SK-N-SH treated with all-trans-retinoic acid at 6 μM for 48 hours (cell line): ENCODE results near the gene STK40.

Experiments
- ARNTL ChIP-seq: fragments of 450-650 bp; formaldehyde crosslinking; IDR thresholded peaks from 2 replicates; pipeline ENCODE4 v1.5.0; 2020; ENCODE audit warnings: low read depth, mild to moderate bottlenecking, moderate library complexity, borderline replicate concordance
- CSDC2 ChIP-seq: fragments of 250-450 bp; sonication (Bioruptor Pico); IDR thresholded peaks from 2 replicates; pipeline ENCODE4 v1.5.0; 2020; ENCODE audit warnings: mild to moderate bottlenecking, moderate library complexity
- PPARA ChIP-seq: fragments of 250-450 bp; sonication (Bioruptor Pico); IDR thresholded peaks from 2 replicates; pipeline ENCODE4 v1.5.0; 2020; ENCODE audit warnings: mild to moderate bottlenecking, borderline replicate concordance
- SNAI2 ChIP-seq: fragments of 250-450 bp; sonication (Bioruptor Pico); IDR thresholded peaks from 2 replicates; pipeline ENCODE4 v1.5.0; 2020; ENCODE audit warnings: mild to moderate bottlenecking, moderate library complexity
- TSHZ2 ChIP-seq: fragments of 250-450 bp; sonication (Bioruptor Pico); IDR thresholded peaks from 2 replicates; pipeline ENCODE4 v1.5.0; 2020; ENCODE audit warnings: mild to moderate bottlenecking, moderate library complexity
- ZFP3 ChIP-seq: fragments of 250-450 bp; sonication (Bioruptor Pico); IDR thresholded peaks from 2 replicates; pipeline ENCODE4 v1.5.0; 2020; ENCODE audit warnings: mild to moderate bottlenecking, moderate library complexity
- ZFP30 ChIP-seq: fragments of 450-650 bp; formaldehyde crosslinking; IDR thresholded peaks from 2 replicates; pipeline ENCODE4 v1.5.0; 2022; ENCODE audit warnings: mild to moderate bottlenecking, moderate library complexity
- ZNF565 ChIP-seq: fragments of 450-650 bp; formaldehyde crosslinking; conservative IDR thresholded peaks from 2 replicates; pipeline ENCODE4 v1.5.0; 2020; ENCODE audit warnings: low read depth, mild to moderate bottlenecking, moderate library complexity
- ZNF8 ChIP-seq: fragments of 450-650 bp; formaldehyde crosslinking; IDR thresholded peaks from 2 replicates; pipeline ENCODE4 v1.5.0; 2020; ENCODE audit warnings: mild to moderate bottlenecking, moderate library complexity
- TF ChIP-seq, protein P1 (sequence below): fragments of 250-450 bp; sonication (Bioruptor Pico); IDR thresholded peaks from 2 replicates; pipeline ENCODE4 v1.8.0; 2020; ENCODE audit warnings: mild to moderate bottlenecking, moderate library complexity, borderline replicate concordance
- TF ChIP-seq, protein P2 (sequence below): fragments of 250-450 bp; sonication (Bioruptor Pico); IDR thresholded peaks from 2 replicates; pipeline ENCODE4 v1.5.1; 2020; ENCODE audit warnings: low read depth, mild to moderate bottlenecking, moderate library complexity
- TF ChIP-seq, protein P3 (sequence below): fragments of 250-450 bp; sonication (Bioruptor Pico); IDR thresholded peaks from 2 replicates; pipeline ENCODE4 v1.5.1; 2021; ENCODE audit warnings: mild to moderate bottlenecking, moderate library complexity

- no peak for TF ChIP-seq CSDC2 (CRISPR knock-in tag)
- TF ChIP-seq ZFP30: no peak
- TF ChIP-seq SNAI2 (CRISPR knock-in tag): no peak
- TF ChIP-seq PPARA (CRISPR knock-in tag): no peak
- TF ChIP-seq, protein P1, sequence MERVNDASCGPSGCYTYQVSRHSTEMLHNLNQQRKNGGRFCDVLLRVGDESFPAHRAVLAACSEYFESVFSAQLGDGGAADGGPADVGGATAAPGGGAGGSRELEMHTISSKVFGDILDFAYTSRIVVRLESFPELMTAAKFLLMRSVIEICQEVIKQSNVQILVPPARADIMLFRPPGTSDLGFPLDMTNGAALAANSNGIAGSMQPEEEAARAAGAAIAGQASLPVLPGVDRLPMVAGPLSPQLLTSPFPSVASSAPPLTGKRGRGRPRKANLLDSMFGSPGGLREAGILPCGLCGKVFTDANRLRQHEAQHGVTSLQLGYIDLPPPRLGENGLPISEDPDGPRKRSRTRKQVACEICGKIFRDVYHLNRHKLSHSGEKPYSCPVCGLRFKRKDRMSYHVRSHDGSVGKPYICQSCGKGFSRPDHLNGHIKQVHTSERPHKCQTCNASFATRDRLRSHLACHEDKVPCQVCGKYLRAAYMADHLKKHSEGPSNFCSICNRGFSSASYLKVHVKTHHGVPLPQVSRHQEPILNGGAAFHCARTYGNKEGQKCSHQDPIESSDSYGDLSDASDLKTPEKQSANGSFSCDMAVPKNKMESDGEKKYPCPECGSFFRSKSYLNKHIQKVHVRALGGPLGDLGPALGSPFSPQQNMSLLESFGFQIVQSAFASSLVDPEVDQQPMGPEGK (CRISPR knock-in tag): no peak
- TF ChIP-seq, protein P2, sequence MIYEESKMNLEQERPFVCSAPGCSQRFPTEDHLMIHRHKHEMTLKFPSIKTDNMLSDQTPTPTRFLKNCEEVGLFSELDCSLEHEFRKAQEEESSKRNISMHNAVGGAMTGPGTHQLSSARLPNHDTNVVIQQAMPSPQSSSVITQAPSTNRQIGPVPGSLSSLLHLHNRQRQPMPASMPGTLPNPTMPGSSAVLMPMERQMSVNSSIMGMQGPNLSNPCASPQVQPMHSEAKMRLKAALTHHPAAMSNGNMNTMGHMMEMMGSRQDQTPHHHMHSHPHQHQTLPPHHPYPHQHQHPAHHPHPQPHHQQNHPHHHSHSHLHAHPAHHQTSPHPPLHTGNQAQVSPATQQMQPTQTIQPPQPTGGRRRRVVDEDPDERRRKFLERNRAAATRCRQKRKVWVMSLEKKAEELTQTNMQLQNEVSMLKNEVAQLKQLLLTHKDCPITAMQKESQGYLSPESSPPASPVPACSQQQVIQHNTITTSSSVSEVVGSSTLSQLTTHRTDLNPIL (CRISPR knock-in tag): no peak
- TF ChIP-seq ZNF8: no peak
- no peak for TF ChIP-seq ZNF565 (CRISPR knock-in tag)
- no peak for TF ChIP-seq TSHZ2
- TF ChIP-seq ARNTL (CRISPR knock-in tag): no peak
- TF ChIP-seq ZFP3 (CRISPR knock-in tag): no peak
- TF ChIP-seq, protein P3, sequence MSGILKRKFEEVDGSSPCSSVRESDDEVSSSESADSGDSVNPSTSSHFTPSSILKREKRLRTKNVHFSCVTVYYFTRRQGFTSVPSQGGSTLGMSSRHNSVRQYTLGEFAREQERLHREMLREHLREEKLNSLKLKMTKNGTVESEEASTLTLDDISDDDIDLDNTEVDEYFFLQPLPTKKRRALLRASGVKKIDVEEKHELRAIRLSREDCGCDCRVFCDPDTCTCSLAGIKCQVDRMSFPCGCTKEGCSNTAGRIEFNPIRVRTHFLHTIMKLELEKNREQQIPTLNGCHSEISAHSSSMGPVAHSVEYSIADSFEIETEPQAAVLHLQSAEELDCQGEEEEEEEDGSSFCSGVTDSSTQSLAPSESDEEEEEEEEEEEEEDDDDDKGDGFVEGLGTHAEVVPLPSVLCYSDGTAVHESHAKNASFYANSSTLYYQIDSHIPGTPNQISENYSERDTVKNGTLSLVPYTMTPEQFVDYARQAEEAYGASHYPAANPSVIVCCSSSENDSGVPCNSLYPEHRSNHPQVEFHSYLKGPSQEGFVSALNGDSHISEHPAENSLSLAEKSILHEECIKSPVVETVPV (CRISPR knock-in tag): no peak
Observed at GRCh38 chr1:36328088-36328480, 57.6 kb downstream of the STK40 start.
